NCI-H1105 (cell line): ENCODE measurements around the gene CMTM6.
"Not testable (repeated sequence)": the region's sequence is repeated elsewhere in the genome, so short reads cannot be mapped to it uniquely, and the experiment has no call there.

Experiments
- DNase-seq: peaks from one replicate; lab custom pipeline; 2025; lab: John Stamatoyannopoulos, UW

The CMTM6 gene

GRCh38 chr3:32499585-32499984, 3.1 kb downstream of the CMTM6 start:
- DNase-seq, result no peak

GRCh38 chr3:32498992-32499391, 3.7 kb downstream of the CMTM6 start:
- DNase-seq, result no peak

- DNase-seq, result no peak
Observed at GRCh38 chr3:32498252-32498651, 4.4 kb downstream of the CMTM6 start.

GRCh38 chr3:32495609-32496008, 7.0 kb downstream of the CMTM6 start:
- DNase-seq, result no peak

- no peak for DNase-seq
Observed at GRCh38 chr3:32495085-32495484, 7.6 kb downstream of the CMTM6 start.

GRCh38 chr3:32493437-32494414, 8.9 kb downstream of the CMTM6 start:
- no peak for DNase-seq

GRCh38 chr3:32492684-32493436, 9.8 kb downstream of the CMTM6 start:
- DNase-seq, result no peak

GRCh38 chr3:32488474-32489008, 14.1 kb downstream of the CMTM6 start:
- no peak for DNase-seq

- DNase-seq, result no peak
Observed at GRCh38 chr3:32487781-32488473, 14.7 kb downstream of the CMTM6 start.

- DNase-seq, result no peak
Observed at GRCh38 chr3:32484436-32484835, 18.2 kb downstream of the CMTM6 start.

GRCh38 chr3:32483772-32484171, 18.9 kb downstream of the CMTM6 start:
- DNase-seq, result no peak

- DNase-seq, result no peak
Observed at GRCh38 chr3:32482693-32483092, 20.0 kb downstream of the CMTM6 start.

GRCh38 chr3:32481791-32482631, 20.6 kb downstream of the CMTM6 start:
- DNase-seq, result no peak

GRCh38 chr3:32480604-32481003, 22.0 kb downstream of the CMTM6 start:
- no peak for DNase-seq

- DNase-seq, result no peak
Observed at GRCh38 chr3:32474201-32474600, 28.5 kb downstream of the CMTM6 start.

- not testable (repeated sequence) for DNase-seq
Observed at GRCh38 chr3:32472151-32472550, 30.5 kb downstream of the CMTM6 start.

GRCh38 chr3:32471246-32471645, 31.4 kb downstream of the CMTM6 start:
- no peak for DNase-seq

- no peak for DNase-seq
Observed at GRCh38 chr3:32470362-32470761, 32.3 kb downstream of the CMTM6 start.

GRCh38 chr3:32469151-32469874, 33.3 kb downstream of the CMTM6 start:
- DNase-seq, result no peak

GRCh38 chr3:32467333-32468070, 35.1 kb downstream of the CMTM6 start:
- peak; percentile 19 for DNase-seq
